Fibroblast of pulmonary artery (primary cell): Measurements from ENCODE around the gene CMC2.

Source experiments
- DNase-seq: peaks from one replicate; pipeline ENCODE4 v3.0.0-alpha.2; 2010; ENCODE audit warnings: low read depth
- H3K4me3 ChIP-seq: replicated peaks from 2 replicates; pipeline ENCODE4 v1.5.1; 2011; ENCODE audit warnings: low read depth, mild to moderate bottlenecking, control low read depth, low read length, moderate library complexity
- TF ChIP-seq, protein P1 (sequence below): IDR thresholded peaks from 2 replicates; pipeline ENCODE4 v1.5.1; 2011; ENCODE audit warnings: mild to moderate bottlenecking, control low read depth, low read length, inconsistent platforms; ENCODE audit errors: missing control alignments

The CMC2 gene

GRCh38 chr16:80938004-80938878 lies 68.4 kb downstream of the CMC2 start:
- peak overlapping the region; percentile 42 for H3K4me3 ChIP-seq
- TF ChIP-seq, protein P1, sequence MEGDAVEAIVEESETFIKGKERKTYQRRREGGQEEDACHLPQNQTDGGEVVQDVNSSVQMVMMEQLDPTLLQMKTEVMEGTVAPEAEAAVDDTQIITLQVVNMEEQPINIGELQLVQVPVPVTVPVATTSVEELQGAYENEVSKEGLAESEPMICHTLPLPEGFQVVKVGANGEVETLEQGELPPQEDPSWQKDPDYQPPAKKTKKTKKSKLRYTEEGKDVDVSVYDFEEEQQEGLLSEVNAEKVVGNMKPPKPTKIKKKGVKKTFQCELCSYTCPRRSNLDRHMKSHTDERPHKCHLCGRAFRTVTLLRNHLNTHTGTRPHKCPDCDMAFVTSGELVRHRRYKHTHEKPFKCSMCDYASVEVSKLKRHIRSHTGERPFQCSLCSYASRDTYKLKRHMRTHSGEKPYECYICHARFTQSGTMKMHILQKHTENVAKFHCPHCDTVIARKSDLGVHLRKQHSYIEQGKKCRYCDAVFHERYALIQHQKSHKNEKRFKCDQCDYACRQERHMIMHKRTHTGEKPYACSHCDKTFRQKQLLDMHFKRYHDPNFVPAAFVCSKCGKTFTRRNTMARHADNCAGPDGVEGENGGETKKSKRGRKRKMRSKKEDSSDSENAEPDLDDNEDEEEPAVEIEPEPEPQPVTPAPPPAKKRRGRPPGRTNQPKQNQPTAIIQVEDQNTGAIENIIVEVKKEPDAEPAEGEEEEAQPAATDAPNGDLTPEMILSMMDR: no peak
- peak; percentile 99 for DNase-seq

- TF ChIP-seq, protein P1: no peak
- peak; percentile 85 for DNase-seq
- H3K4me3 ChIP-seq: no peak overlapping the region
Measured at GRCh38 chr16:80936410-80936809, 70.3 kb downstream of the CMC2 start.

GRCh38 chr16:80935691-80936090 lies 71.0 kb downstream of the CMC2 start:
- TF ChIP-seq, protein P1: no peak
- no peak for DNase-seq
- H3K4me3 ChIP-seq: no peak overlapping the region

DNA sequence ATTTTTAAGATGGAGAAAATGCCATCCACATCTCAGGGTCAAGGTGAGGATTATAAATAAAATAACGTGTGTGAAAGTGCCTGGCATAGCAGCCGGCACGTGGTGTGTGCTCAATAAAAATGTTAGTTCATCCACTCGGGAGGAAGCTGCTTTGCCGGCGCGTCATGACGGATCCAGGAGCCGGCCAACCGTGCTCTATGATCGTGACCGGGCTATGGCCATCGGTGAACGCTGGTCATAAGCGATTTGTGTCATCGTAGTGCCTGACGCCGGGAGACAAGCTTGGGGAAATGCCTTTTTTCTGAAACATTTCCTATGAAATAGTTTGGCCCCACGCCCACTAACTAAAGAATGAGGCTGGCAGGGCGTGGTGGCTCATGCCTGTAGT lies 74.0 kb downstream of the CMC2 start:
- TF ChIP-seq, protein P1: no peak
- H3K4me3 ChIP-seq: peak overlapping the region; percentile 43
- DNase-seq: peak; percentile 96

- H3K4me3 ChIP-seq: peak overlapping the region; percentile 43
- DNase-seq: peak; percentile 74
- TF ChIP-seq, protein P1: no peak
Measured at GRCh38 chr16:80931801-80932707, 74.6 kb downstream of the CMC2 start.

DNA sequence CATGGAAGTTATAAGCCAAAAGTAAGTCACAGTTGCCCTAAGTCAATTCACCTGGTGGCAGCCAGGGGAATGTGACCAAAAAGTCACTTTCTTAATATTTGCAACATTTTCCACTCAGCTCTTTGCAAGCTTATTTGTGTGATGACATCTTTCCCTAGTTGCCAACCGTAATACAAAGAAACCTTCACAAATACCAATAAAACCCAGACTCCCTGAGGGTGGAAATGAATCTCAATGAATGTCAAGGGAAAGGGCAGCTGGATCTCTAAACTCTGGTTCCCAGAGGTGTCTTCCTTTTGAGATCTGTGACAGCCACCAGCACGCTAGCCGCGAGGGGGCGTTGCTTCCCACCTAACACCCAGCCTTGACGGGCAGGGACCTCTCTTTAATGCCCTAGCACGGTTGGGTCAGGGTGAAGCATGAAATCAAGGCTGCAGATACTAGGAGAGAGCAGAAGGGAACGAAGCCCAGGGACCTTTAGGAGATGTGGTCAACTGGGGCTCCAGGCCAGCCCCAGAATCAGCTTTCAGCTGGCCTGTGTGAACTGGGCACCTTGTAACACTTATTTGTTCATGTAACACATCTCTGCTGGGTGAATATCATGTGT lies 82.2 kb downstream of the CMC2 start:
- TF ChIP-seq, protein P1: peak; percentile 90
- DNase-seq: peak; percentile 79
- H3K4me3 ChIP-seq: no peak overlapping the region
